Measurements from ENCODE around the gene LRRC8B.

LRRC8B gene

DNA sequence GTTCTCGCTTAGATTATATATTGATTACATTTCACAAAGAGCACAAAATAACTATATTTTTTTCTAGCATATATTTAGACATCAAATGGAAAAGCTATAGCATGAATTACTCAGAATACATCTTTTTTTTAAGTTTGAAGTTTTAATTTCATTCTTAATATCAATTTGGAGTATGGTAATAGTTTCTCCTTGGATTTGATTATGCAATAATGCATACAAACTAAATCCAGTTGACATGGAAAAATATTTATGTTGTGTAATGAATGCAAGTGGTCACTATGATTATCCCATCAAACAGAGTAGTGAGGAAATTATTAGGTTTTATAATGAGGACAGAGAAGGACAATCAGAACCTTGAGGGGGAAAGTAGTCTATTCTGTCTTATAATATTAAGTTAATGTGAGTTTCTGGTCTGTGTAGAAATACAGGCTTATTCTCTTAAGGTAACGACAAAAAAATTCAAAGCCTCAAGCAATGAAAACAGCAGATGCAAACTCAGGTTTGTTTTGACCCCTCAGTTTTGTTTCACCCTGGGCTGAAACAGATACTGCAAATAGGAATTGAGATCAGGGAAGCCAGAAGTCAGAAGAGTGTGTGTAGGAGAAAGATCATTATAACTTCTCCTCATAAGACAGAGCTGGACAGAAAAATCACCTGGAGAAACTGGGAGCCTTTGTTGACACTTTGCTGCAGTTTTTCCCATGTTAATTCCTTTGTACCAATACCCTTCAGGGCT is 23.7 kb downstream of the LRRC8B start:
- DNase-seq: peak; percentile 12

DNA sequence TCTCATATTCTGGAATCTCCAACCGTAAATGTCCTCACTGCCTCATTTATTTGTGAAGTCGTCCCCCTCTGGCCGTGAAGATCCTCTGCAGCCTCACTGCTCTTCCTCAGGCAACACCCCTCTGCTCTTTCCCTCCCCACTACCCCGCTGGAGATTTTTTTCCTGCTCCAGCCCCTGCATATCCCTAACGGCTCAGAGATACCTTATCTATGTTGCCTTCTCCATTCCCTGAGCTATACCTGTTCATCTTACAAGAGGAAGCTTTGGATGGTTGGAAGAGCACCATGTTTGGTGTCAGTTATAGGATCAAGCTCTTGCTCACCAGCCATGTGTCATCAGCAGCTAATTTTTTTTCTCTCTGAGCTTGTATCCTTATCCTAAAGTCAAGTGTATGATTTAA is 26.4 kb downstream of the LRRC8B start:
- no peak for DNase-seq

DNA sequence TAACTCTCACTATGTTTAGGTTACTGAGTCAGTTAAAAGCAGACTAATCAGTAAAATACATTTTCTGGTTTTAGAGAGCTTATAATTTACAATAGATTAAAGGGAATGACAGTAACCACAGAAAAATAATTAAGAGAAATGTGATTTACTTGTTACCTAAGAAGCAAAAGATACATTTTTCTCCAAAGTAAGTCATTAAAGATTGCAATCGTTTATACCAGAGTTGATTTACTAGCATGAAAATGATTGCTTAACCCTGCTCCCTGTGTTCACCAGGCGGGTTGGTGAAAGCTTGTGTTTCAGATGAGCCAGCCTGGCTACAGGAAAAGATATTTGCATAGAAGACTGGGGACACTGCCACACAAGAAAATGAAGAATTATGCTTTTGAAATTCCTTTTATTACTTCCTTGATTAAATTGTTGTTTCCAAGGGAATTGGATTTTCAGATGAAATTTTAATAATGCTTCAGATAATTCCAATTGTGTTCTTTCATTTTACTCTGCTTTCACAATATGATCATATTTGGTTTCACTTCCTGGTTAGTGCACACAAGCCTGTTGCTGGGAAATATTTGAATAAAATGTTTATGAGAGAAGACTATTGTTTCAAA is 27.9 kb downstream of the LRRC8B start:
- peak; percentile 78 for DNase-seq

DNA sequence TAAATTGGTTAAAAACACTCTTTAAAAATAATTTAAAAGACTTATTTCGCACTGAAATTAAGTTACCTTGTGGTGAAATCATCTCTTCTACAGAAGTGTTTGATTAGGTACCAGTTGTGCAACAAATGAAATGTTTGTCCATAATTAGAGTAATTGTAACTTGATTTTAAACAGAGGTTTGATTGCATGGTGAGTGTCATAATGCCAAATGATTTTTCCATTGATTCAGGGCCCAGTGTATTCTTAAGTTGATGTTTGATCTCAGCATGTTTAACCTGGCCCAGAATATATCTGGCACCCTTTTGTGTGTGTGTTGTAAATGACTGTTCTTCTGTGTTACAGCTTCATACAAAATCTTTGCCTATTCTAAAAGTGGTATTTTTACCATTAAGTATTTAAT is 28.5 kb downstream of the LRRC8B start:
- peak; percentile 86 for DNase-seq

DNA sequence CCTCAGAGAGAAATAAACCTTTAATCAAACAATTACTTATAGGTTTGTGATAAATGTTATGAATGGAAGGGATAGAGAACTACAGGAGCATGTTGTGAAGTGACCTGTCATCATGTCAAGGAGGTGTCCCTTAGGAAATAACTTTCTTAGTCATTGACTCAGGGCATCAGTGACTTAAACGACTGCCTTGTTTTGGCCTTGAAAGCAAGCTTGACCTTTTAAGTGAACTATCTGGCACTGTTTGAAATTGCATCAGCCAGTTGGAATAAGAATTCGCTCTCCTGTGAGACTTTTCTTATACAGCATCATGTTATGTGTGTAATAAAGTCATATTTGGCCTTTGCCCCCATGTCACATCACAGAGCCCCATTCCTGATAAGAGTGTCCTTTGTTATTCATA is 30.9 kb downstream of the LRRC8B start:
- DNase-seq: no peak

DNA sequence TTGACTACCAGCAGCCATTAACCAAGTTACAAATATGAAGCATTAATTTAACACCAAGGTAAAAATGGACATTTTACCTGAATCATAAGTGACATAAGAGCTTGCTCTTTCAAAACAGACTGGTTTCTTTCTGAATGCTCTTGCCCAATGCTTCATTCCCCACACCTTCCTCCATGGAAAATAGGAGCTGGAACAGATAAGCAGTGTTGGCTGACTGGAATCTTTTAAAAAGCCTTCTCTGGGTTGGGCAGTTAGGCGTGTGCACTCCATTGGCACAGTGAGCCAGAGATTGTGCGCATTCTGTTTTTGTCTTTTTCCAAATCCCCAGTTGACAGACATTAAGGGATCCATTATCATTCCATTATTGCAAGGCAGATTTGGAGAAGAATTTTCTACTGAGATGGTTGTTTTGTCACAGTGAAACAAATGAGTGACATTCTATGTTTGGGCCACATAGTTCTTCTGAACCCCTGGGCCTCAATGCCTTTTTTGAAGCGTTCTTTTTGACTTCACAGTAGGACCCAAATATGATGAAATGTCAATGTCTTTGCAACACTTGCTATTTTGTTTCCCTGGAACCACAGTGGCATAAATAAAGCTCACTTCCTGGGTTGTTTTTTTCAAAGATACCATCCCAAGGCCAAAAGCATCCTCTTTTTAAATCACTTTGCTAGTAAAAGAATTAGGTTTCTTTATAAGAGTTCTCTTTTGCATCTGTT is 32.3 kb downstream of the LRRC8B start:
- DNase-seq: no peak

- DNase-seq: no peak
Observed at GRCh38 chr1:89557445-89557825, 32.8 kb downstream of the LRRC8B start.

GRCh38 chr1:89557956-89558355 is 33.3 kb downstream of the LRRC8B start:
- no peak for DNase-seq

DNA sequence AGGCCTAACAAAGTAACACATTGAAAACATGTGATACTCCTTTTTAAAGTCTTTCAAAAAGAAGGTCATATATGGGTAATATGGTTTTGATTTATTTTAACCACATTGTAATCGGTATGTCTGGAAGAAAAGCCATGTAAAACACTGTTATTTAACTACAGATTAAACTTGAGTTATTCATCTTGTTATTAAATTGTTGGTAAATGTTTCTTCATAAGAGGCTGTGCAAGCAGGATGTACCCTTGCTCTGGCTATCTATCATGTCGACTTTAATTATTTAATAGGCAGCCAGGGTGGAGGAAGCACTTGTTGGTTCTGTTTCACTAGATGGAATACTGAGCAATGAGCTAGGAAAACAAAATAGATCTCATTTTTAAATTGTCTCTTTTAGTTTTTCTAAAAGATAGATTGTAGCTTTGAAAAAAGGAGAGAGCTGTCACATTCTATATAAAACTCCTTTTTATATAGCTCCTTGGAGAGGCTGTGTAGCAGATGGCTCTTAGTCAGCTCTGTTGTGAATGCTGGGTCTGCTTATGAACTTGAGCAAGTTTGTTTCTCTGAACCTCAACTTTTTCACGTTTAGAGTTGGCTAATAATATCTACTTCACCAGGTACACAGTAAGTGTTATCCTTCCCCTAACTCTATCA is 39.5 kb downstream of the LRRC8B start:
- peak; percentile 49 for DNase-seq

- DNase-seq: peak; percentile 3
Observed at GRCh38 chr1:89565521-89565920, 40.9 kb downstream of the LRRC8B start.

DNA sequence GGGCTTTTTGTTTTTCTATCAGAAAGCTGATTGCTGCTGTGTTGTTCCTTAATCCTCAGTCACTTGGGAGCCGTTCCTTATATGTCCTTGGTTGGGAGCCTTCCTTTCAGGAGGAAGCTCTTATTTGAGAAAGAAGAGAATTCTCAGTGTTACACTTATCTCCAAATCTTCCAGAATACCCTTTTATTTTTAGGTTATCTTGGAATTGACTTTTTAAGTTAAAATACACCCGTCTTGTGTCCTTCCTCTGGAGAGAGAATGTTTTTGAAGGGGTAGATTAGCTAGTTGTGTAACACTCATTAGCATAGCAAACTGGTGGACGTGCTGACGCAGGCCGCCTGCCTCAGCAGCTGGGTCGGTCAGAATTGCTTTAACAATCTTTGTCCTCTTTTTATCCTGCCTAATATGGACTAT is 42.1 kb downstream of the LRRC8B start:
- no peak for DNase-seq

- no peak for DNase-seq
Observed at GRCh38 chr1:89567797-89568196, 43.2 kb downstream of the LRRC8B start.

- no peak for DNase-seq
Observed at GRCh38 chr1:89573410-89573809, 48.8 kb downstream of the LRRC8B start.

GRCh38 chr1:89574621-89575020 is 50.0 kb downstream of the LRRC8B start:
- DNase-seq: no peak

DNA sequence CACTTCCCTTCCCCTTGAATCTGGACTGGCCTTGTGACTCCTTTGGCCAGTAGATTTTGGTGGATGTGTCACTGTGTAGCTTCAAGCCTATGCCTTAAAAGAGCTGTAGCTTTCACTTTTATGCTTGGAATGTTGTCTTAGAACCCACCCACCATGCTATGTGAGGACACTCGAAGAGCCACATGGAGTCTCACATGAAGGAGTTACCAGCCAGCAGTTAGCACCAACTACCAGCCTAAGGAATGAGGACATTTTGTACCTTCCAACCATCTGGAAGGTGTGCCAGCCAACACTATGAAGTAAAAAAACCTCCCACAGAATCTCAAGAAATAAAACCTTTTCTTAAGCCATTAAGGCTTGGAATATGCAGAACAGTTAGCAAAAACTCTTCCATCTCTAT is 50.6 kb downstream of the LRRC8B start:
- no peak for DNase-seq

GRCh38 chr1:89576013-89576412 is 51.4 kb downstream of the LRRC8B start:
- DNase-seq: no peak

DNA sequence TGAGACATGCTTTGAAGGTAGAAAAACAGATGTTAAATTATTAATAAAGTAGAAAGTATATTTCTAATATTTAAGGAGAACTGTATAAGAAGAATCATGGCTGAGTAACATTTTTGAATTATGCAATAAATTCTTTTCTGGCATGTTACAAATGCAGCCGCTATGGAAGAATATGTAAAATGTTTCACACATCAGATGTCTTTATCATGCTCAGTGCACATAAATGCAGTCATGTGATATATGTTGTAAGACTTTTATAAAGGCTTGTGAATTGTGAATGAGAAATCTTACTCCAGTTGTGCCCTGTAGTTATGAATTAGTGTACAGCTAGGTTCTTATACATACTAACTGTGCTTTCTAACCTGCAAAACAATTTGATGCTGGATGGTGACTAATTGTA is 53.5 kb downstream of the LRRC8B start:
- no peak for DNase-seq

- DNase-seq: no peak
Observed at GRCh38 chr1:89578946-89579684, 54.5 kb downstream of the LRRC8B start.

DNA sequence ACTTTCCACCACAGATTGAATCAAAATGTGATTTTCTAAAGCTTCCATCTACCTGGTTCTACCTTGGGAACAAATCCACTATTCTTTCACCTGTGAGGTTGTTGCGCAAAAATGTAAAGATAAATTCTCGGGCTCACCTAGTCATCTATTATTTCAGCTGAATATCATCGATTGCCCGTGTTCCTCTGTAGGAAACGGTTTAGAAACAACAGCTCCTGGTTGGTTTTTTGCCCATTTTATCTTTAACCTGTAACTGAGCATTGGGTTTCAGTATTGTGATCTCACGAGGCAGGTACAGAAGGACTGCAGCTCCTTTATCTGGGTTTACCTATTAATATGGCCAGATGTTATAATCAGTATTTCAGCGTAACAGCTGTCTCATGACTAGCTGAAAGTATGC is 55.4 kb downstream of the LRRC8B start:
- no peak for DNase-seq

- DNase-seq: no peak
Observed at GRCh38 chr1:89581859-89582258, 57.2 kb downstream of the LRRC8B start.

DNA sequence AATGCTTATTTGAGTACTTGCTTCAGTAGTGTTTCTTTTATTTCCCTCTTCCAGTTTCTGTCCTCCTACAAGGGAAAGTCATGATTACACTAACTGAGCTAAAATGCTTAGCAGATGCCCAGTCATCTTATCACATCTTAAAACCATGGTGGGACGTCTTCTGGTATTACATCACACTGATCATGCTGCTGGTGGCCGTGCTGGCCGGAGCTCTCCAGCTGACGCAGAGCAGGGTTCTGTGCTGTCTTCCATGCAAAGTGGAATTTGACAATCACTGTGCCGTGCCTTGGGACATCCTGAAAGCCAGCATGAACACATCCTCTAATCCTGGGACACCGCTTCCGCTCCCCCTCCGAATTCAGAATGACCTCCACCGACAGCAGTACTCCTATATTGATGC is 57.9 kb downstream of the LRRC8B start:
- DNase-seq: no peak

- DNase-seq: no peak
Observed at GRCh38 chr1:89584211-89584610, 59.6 kb downstream of the LRRC8B start.

DNA sequence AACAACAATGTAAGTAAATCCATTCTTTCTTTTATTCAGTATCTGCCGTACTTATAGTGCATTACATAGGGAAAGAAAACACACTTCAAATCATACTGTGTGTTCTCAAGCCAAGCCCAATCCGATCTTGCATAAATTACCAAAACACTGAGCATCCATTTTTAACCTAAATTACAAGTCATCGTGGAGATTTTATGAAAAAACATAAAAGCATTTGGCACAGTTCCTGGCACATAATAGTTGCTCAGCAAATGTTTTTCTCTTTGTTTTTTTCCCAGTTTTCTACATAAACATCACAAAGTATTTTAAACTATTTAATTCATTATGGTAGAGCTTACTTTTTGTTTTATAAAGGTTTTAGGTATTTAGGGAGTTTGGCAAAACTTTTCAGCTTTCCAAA is 60.2 kb downstream of the LRRC8B start:
- DNase-seq: no peak
